Measurements from ENCODE around the gene BCLAF1. TPM values are rescaled to one million over a fixed set of nuclear protein-coding genes. Genes with fewer than 3 reads are reported as not detected.
"Not testable (repeated sequence)": the region's sequence is repeated elsewhere in the genome, so short reads cannot be mapped to it uniquely, and the experiment has no call there.

Gene BCLAF1
- total and polyA plus RNA-seq, 4 donors: 23.2 to 326 (median 68.5) TPM

- TF ChIP-seq, protein P1, sequence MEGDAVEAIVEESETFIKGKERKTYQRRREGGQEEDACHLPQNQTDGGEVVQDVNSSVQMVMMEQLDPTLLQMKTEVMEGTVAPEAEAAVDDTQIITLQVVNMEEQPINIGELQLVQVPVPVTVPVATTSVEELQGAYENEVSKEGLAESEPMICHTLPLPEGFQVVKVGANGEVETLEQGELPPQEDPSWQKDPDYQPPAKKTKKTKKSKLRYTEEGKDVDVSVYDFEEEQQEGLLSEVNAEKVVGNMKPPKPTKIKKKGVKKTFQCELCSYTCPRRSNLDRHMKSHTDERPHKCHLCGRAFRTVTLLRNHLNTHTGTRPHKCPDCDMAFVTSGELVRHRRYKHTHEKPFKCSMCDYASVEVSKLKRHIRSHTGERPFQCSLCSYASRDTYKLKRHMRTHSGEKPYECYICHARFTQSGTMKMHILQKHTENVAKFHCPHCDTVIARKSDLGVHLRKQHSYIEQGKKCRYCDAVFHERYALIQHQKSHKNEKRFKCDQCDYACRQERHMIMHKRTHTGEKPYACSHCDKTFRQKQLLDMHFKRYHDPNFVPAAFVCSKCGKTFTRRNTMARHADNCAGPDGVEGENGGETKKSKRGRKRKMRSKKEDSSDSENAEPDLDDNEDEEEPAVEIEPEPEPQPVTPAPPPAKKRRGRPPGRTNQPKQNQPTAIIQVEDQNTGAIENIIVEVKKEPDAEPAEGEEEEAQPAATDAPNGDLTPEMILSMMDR (IDR thresholded peaks at IDR 0.05; ENCODE audit: control extremely low read depth, extremely low read depth): no peak
These were observed 62.8 kb downstream of the BCLAF1 start for GRCh38 chr6:136226674-136227377.

DNA sequence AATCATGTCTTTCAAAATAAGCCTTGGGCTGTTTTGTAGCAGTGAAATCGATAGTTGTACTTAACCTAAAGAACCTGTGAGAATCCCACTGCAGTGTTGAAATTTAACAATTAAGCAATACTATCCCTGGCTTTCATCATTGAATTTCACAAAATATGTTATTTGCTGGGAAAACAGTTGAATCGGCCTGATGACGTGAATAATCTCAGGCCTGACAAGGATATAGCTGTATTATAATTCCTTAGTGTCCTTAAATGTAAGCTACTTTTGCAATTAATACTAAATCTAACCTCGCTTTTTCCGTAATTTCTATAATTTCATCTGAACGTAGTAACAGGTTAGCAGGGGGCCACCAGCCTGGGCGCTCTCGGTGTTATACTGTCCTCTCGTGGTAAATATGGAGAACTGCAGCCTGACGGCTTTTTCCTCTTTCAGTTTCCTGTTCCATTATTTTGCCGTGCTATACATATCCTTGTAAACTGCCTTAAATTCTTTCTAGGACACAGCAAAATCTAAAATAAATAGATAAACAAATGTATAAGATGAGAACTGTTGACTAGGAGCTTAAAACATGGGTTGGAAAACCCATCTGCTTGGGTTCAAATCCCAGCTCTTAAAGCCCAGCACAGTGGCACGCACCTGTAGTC, 63.5 kb downstream of the BCLAF1 start:
- no peak overlapping the region for H3K27ac ChIP-seq (ENCODE audit: low read depth in 1 of 2, low read length in 1 of 2)
- no peaks in the 10 kb centered on the region for H3K27me3 ChIP-seq (ENCODE audit: control insufficient read depth in 3 of 3, insufficient read depth in 3 of 3, low read length in 2 of 3)
- peak; percentile 64 to 74 (median 73) for DNase-seq
- no peaks in the 10 kb centered on the region for H3K9me3 ChIP-seq (ENCODE audit: control insufficient read depth in 4 of 4, insufficient read depth in 3 of 4, low read length in 3 of 4)
- WGBS, 2 donors: 16 to 17% methylated on average over 12 of the region's 12 CpGs
- H3K36me3 ChIP-seq (ENCODE audit: control insufficient read depth in 4 of 4, insufficient read depth in 4 of 4, low read length in 4 of 4): no peaks in the 10 kb centered on the region
- H3K4me3 ChIP-seq: no peak overlapping the region
- TF ChIP-seq, protein P1 (IDR thresholded peaks at IDR 0.05; ENCODE audit: control extremely low read depth, extremely low read depth): peak; percentile 98
- H3K4me1 ChIP-seq (ENCODE audit: control insufficient read depth in 5 of 5, insufficient read depth in 5 of 5, low read length in 5 of 5): no peaks in the 10 kb centered on the region
- no peak overlapping the region for H3K9ac ChIP-seq (ENCODE audit: insufficient read depth in 1 of 2, low read length in 2 of 2)
- ATAC-seq (ENCODE audit: insufficient read depth, low FRiP score): peak; percentile 89

More at GRCh38 chr6:136226674-136227377, 62.8 kb downstream of the BCLAF1 start:
- no peaks in the 10 kb centered on the region for H3K27me3 ChIP-seq (ENCODE audit: control insufficient read depth in 3 of 3, insufficient read depth in 3 of 3, low read length in 2 of 3)
- ATAC-seq (ENCODE audit: insufficient read depth, low FRiP score) (no peak), DNase-seq (no peak)
- no peak overlapping the region for H3K9ac ChIP-seq (ENCODE audit: insufficient read depth in 1 of 2, low read length in 2 of 2)
- no peaks in the 10 kb centered on the region for H3K36me3 ChIP-seq (ENCODE audit: control insufficient read depth in 4 of 4, insufficient read depth in 4 of 4, low read length in 4 of 4)
- no peak overlapping the region for H3K27ac ChIP-seq (ENCODE audit: low read depth in 1 of 2, low read length in 1 of 2)
- H3K4me3 ChIP-seq: no peak overlapping the region
- H3K4me1 ChIP-seq (ENCODE audit: control insufficient read depth in 5 of 5, insufficient read depth in 5 of 5, low read length in 5 of 5): no peaks in the 10 kb centered on the region
- no peaks in the 10 kb centered on the region for H3K9me3 ChIP-seq (ENCODE audit: control insufficient read depth in 4 of 4, insufficient read depth in 3 of 4, low read length in 3 of 4)
- WGBS, 2 donors: 89 to 90% methylated on average over 4 of the region's 4 CpGs

- Histone ChIP-seq H3K27me3 (ENCODE audit: control insufficient read depth in 3 of 3, insufficient read depth in 3 of 3, low read length in 2 of 3) (no peaks in the 10 kb centered on the region), H3K9ac (ENCODE audit: insufficient read depth in 1 of 2, low read length in 2 of 2) (no peak overlapping the region), H3K27ac (ENCODE audit: low read depth in 1 of 2, low read length in 1 of 2) (no peak overlapping the region), H3K4me3 (no peak overlapping the region), H3K36me3 (ENCODE audit: control insufficient read depth in 4 of 4, insufficient read depth in 4 of 4, low read length in 4 of 4) (no peaks in the 10 kb centered on the region), H3K9me3 (ENCODE audit: control insufficient read depth in 4 of 4, insufficient read depth in 3 of 4, low read length in 3 of 4) (no peaks in the 10 kb centered on the region), H3K4me1 (ENCODE audit: control insufficient read depth in 5 of 5, insufficient read depth in 5 of 5, low read length in 5 of 5) (no peaks in the 10 kb centered on the region)
- TF ChIP-seq, protein P1 (IDR thresholded peaks at IDR 0.05; ENCODE audit: control extremely low read depth, extremely low read depth): no peak
- ATAC-seq (ENCODE audit: insufficient read depth, low FRiP score) (no peak), DNase-seq (no peak)
- WGBS, 2 donors: 66 to 75% methylated on average over 5 of the region's 5 CpGs
These were observed 64.2 kb downstream of the BCLAF1 start for GRCh38 chr6:136225496-136225895.

- H3K36me3 ChIP-seq (ENCODE audit: control insufficient read depth in 4 of 4, insufficient read depth in 4 of 4, low read length in 4 of 4): not testable (repeated sequence)
These were observed 64.7 kb downstream of the BCLAF1 start for GRCh38 chr6:136224974-136225373.

More at GRCh38 chr6:136224974-136225373, 64.7 kb downstream of the BCLAF1 start:
- not testable (repeated sequence) for H3K27ac ChIP-seq (ENCODE audit: low read depth in 1 of 2, low read length in 1 of 2); H3K4me1 ChIP-seq (ENCODE audit: control insufficient read depth in 5 of 5, insufficient read depth in 5 of 5, low read length in 5 of 5); H3K27me3 ChIP-seq (ENCODE audit: control insufficient read depth in 3 of 3, insufficient read depth in 3 of 3, low read length in 2 of 3); ATAC-seq (ENCODE audit: insufficient read depth, low FRiP score); H3K9ac ChIP-seq (ENCODE audit: insufficient read depth in 1 of 2, low read length in 2 of 2); H3K4me3 ChIP-seq; H3K9me3 ChIP-seq (ENCODE audit: control insufficient read depth in 4 of 4, insufficient read depth in 3 of 4, low read length in 3 of 4); DNase-seq
- WGBS, 2 donors: 93 to 97% methylated on average over 4 of the region's 4 CpGs

Measured in lung (tissue), 12 donors.